B cell (primary cell): ENCODE results near the gene SHC3. TPM values are rescaled to one million over a fixed set of nuclear protein-coding genes. Genes with fewer than 3 reads are reported as not detected.

Source experiments
- ATAC-seq: fragments of 200-7000 bp; cut with Tn5 transposase; one replicate; pipeline ENCODE4 v1.10.0; 2021; ENCODE audit warnings: low read depth, mild to moderate bottlenecking, moderate number of reproducible peaks, moderate library complexity
- CTCF ChIA-PET: fragments of 350-600 bp; sonication (Branson Sonifier 250); formaldehyde crosslinking; loops from one replicate; lab custom pipeline; 2021; ENCODE audit warnings: antibody characterized with exemption, inconsistent platforms; lab: Charles Lee
- POLR2A ChIA-PET: fragments of 350-600 bp; sonication (Branson Sonifier 250); formaldehyde crosslinking; loops from one replicate; lab custom pipeline; 2021; ENCODE audit warnings: antibody characterized with exemption; lab: Charles Lee
- DNase-seq: peaks from one replicate; pipeline ENCODE4 v3.0.0; 2013
- H2AFZ ChIP-seq: 2 replicates; pipeline ENCODE4 v1.6.1; 2012; ENCODE audit warnings: mild to moderate bottlenecking, low read depth, low read length; ENCODE audit not compliant: insufficient read depth, poor library complexity, severe bottlenecking
- H3K27ac ChIP-seq, 2 donors: 1 replicate in 1 of 2; 2 replicates in 1 of 2; pipeline ENCODE4 v1.5.1; 2012 to 2013; ENCODE audit warnings: low read length in 2 of 2, mild to moderate bottlenecking in 2 of 2, moderate library complexity in 1 of 2
- H3K27me3 ChIP-seq, 4 experiments: fragments of 200-600 bp in 1 of 4; sonication (generic) in 1 of 4; replicated peaks in 1 of 4; 1 replicate in 2 of 4; 2 replicates in 2 of 4; pipeline versions ENCODE4 v1.6.1 to v1.7.0; 2013 to 2016; ENCODE audit warnings: low read length in 3 of 4, mild to moderate bottlenecking in 2 of 4, mixed read lengths in 1 of 4, moderate library complexity in 1 of 4; ENCODE audit not compliant: insufficient read depth in 4 of 4, control insufficient read depth in 3 of 4; ENCODE audit errors: control extremely low read depth in 1 of 4
- H3K36me3 ChIP-seq, 2 experiments: replicated peaks in 1 of 2; 1 replicate in 1 of 2; 2 replicates in 1 of 2; pipeline versions ENCODE4 v1.6.1 to v1.7.1; 2013; ENCODE audit warnings: low read length in 1 of 2; ENCODE audit not compliant: insufficient read depth in 2 of 2, control insufficient read depth in 1 of 2; ENCODE audit errors: control extremely low read depth in 1 of 2, extremely low read depth in 1 of 2
- H3K4me1 ChIP-seq, 2 donors: fragments of 200-600 bp in 1 of 2; sonication (generic) in 1 of 2; 1 replicate in 1 of 2; 2 replicates in 1 of 2; pipeline versions ENCODE4 v1.5.1 to v1.6.1; 2013 to 2017; ENCODE audit warnings: low read length in 2 of 2; ENCODE audit not compliant: control insufficient read depth in 2 of 2, insufficient read depth in 2 of 2
- H3K4me2 ChIP-seq: replicated peaks from 2 replicates; pipeline ENCODE3; 2012; ENCODE audit warnings: mild to moderate bottlenecking, low read depth, low read length; ENCODE audit not compliant: poor library complexity, severe bottlenecking
- H3K4me3 ChIP-seq, 5 experiments: fragments of 200-600 bp in 1 of 5; sonication (generic) in 1 of 5; 1 replicate in 3 of 5; 2 replicates in 2 of 5; pipeline versions ENCODE4 v1.5.1 to v1.7.0; 2011 to 2016; ENCODE audit warnings: low read length in 4 of 5, mild to moderate bottlenecking in 4 of 5, low read depth in 2 of 5, control low read depth in 1 of 5, moderate library complexity in 1 of 5; ENCODE audit not compliant: insufficient read depth in 1 of 5; ENCODE audit errors: control extremely low read depth in 1 of 5, extremely low read depth in 1 of 5
- H3K79me2 ChIP-seq: fragments of 200-600 bp; sonication (generic); one replicate; pipeline ENCODE4 v1.6.0; 2016; ENCODE audit warnings: low read length; ENCODE audit not compliant: control insufficient read depth, insufficient read depth
- H3K9ac ChIP-seq: fragments of 200-600 bp; sonication (generic); 2 replicates; pipeline ENCODE4 v1.6.1; 2017; ENCODE audit warnings: mild to moderate bottlenecking, low read length, moderate library complexity
- H3K9me3 ChIP-seq, 3 donors: one replicate each; pipeline versions ENCODE4 v1.6.1 to v1.7.1; 2013; ENCODE audit warnings: low read length in 2 of 3; ENCODE audit not compliant: control insufficient read depth in 2 of 3, insufficient read depth in 1 of 3; ENCODE audit errors: control extremely low read depth in 1 of 3
- H4K20me1 ChIP-seq: 2 replicates; pipeline ENCODE4 v1.6.0; 2012; ENCODE audit warnings: mild to moderate bottlenecking, low read length; ENCODE audit not compliant: insufficient read depth, control insufficient read depth, poor library complexity, severe bottlenecking
- H3K27ac Mint-ChIP-seq: one replicate; pipeline ENCODE4 v1.8.0; 2021; ENCODE audit warnings: mixed read lengths
- H3K27me3 Mint-ChIP-seq: one replicate; pipeline ENCODE4 v1.8.0; 2021; ENCODE audit warnings: mixed read lengths
- H3K4me1 Mint-ChIP-seq: one replicate; pipeline ENCODE4 v1.8.0; 2021; ENCODE audit warnings: mixed read lengths
- H3K4me3 Mint-ChIP-seq: one replicate; pipeline ENCODE4 v1.8.0; 2021; ENCODE audit warnings: mixed read lengths
- H3K9me3 Mint-ChIP-seq: one replicate; pipeline ENCODE4 v1.8.0; 2022; ENCODE audit warnings: mixed read lengths; ENCODE audit not compliant: insufficient read depth
- CTCF ChIP-seq: fragments of 200-600 bp; IDR thresholded peaks from one replicate; pipeline ENCODE4 v1.8.0; 2022; ENCODE audit warnings: antibody characterized with exemption, mild to moderate bottlenecking
- EZH2 ChIP-seq: IDR thresholded peaks from 2 replicates; pipeline ENCODE4 v1.6.1; 2012; ENCODE audit warnings: borderline replicate concordance, low read depth, mild to moderate bottlenecking, moderate library complexity, low read length; ENCODE audit not compliant: insufficient read depth, poor library complexity, severe bottlenecking
- WGBS: methylation state at CpG from one replicate; pipeline ENCODE4 v1.1.5; 2013; ENCODE audit warnings: missing lambda C conversion rate; ENCODE audit not compliant: insufficient coverage; 5-methylcytosine and 5-hydroxymethylcytosine counted together
- intact Hi-C: fragments of 100-400 bp; cut with micrococcal nuclease; formaldehyde crosslinking; loops from one replicate; pipeline ENCODE4 v1.10.0; 2022
- polyA plus RNA-seq: library from polyadenylated mRNA; depleted of rRNA; stranded (reverse); fragments of >200 nt; gene quantifications from 2 replicates; pipeline ENCODE4 v1.2.3, GENCODE V29; 2012
- total RNA-seq, 2 donors: library from RNA; stranded (reverse); fragments of 120-200 nt in 1 of 2; gene quantifications; 1 replicate in 1 of 2; 2 replicates in 1 of 2; pipeline versions ENCODE4 v1.2.3 to v1.2.4, GENCODE V29; 2013 to 2022

SHC3 gene
- total and polyA plus RNA-seq, 2 donors (not counting 1 experiment from before 2014, with no cell fraction given) = 0.03 TPM; not detected in 1

- Histone ChIP-seq H3K79me2 (no peaks in the 10 kb centered on the region), H3K4me2 (no peak overlapping the region), H4K20me1 (no peaks in the 10 kb centered on the region), H2AFZ (no peak overlapping the region), H3K4me1 (no peaks in the 10 kb centered on the region), H3K4me3 (no peak overlapping the region), H3K27me3 (peaks cover 0 to 2% (median 0%) of the 10 kb centered on the region in 4 experiments), H3K36me3 (no peaks in the 10 kb centered on the region), H3K27ac (no peak overlapping the region), H3K9ac (no peak overlapping the region), H3K9me3 (peaks cover 0 to 4% (median 0%) of the 10 kb centered on the region in 3 donors)
- ChIA-PET POLR2A (no interaction called here), CTCF (no interaction called here)
- 78% methylated on average over 3 of the region's 5 CpGs for WGBS
- H3K27ac Mint-ChIP-seq = no peak overlapping the region
- H3K27me3 Mint-ChIP-seq = peaks cover 8% of the 10 kb centered on the region
- peaks cover 4% of the 10 kb centered on the region for H3K4me1 Mint-ChIP-seq
- DNase-seq (no peak), ATAC-seq (no peak)
- no peak overlapping the region for H3K4me3 Mint-ChIP-seq
- TF ChIP-seq CTCF (no peak), EZH2 (no peak)
- intact Hi-C loops = no loop called here
- no peaks in the 10 kb centered on the region for H3K9me3 Mint-ChIP-seq
Measured at GRCh38 chr9:89038382-89039103, 140.1 kb downstream of the SHC3 start.

- Histone ChIP-seq H3K27ac (no peak overlapping the region), H3K9me3 (peaks cover 0 to 4% (median 0%) of the 10 kb centered on the region in 3 donors), H3K36me3 (no peaks in the 10 kb centered on the region), H4K20me1 (no peaks in the 10 kb centered on the region), H3K4me3 (no peak overlapping the region), H3K4me2 (no peak overlapping the region), H3K9ac (no peak overlapping the region), H3K79me2 (no peaks in the 10 kb centered on the region), H3K4me1 (no peaks in the 10 kb centered on the region), H3K27me3 (peaks cover 0 to 4% (median 0%) of the 10 kb centered on the region in 4 experiments), H2AFZ (no peak overlapping the region)
- 85% methylated on average over 7 of the region's 9 CpGs for WGBS
- H3K4me3 Mint-ChIP-seq = no peak overlapping the region
- ChIA-PET POLR2A (no interaction called here), CTCF (no interaction called here)
- no peak for ATAC-seq
- no peak overlapping the region for H3K27ac Mint-ChIP-seq
- peaks cover 8% of the 10 kb centered on the region for H3K27me3 Mint-ChIP-seq
- no peaks in the 10 kb centered on the region for H3K9me3 Mint-ChIP-seq
- TF ChIP-seq CTCF (no peak), EZH2 (no peak)
- peaks cover 4% of the 10 kb centered on the region for H3K4me1 Mint-ChIP-seq
- no peak for DNase-seq
- intact Hi-C loops = no loop called here
Measured at GRCh38 chr9:89037891-89038290, 140.7 kb downstream of the SHC3 start.
